GM12873 (cell line): ENCODE results near the gene IFNA1.

Source experiments
- TF ChIP-seq, protein P1 (sequence below): IDR thresholded peaks from 2 replicates; pipeline ENCODE4 v1.5.1; 2012; ENCODE audit warnings: low read depth, mild to moderate bottlenecking, moderate library complexity, low read length, control low read depth; ENCODE audit not compliant: insufficient read depth; ENCODE audit errors: missing control alignments

The IFNA1 gene

DNA sequence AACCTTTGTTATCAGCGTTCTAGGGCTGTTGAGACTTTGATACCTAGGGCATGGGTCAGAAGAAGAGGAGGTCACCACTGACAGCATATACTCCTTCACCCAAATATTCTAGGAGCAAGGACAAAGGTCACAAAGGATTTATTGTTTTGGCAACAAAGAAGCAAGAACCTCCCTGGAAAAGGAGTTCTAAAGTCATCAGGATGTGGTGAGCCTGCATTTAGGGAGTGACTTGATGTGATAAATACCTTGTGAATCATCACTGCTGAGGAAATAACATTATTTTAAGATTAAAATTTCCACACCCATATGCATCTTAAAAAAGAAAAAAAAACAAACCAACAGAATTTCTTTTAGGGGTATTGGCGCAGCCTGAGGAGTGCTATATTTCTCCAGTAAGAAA lies 13.9 kb downstream of the IFNA1 start:
- TF ChIP-seq, protein P1, sequence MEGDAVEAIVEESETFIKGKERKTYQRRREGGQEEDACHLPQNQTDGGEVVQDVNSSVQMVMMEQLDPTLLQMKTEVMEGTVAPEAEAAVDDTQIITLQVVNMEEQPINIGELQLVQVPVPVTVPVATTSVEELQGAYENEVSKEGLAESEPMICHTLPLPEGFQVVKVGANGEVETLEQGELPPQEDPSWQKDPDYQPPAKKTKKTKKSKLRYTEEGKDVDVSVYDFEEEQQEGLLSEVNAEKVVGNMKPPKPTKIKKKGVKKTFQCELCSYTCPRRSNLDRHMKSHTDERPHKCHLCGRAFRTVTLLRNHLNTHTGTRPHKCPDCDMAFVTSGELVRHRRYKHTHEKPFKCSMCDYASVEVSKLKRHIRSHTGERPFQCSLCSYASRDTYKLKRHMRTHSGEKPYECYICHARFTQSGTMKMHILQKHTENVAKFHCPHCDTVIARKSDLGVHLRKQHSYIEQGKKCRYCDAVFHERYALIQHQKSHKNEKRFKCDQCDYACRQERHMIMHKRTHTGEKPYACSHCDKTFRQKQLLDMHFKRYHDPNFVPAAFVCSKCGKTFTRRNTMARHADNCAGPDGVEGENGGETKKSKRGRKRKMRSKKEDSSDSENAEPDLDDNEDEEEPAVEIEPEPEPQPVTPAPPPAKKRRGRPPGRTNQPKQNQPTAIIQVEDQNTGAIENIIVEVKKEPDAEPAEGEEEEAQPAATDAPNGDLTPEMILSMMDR: no peak

DNA sequence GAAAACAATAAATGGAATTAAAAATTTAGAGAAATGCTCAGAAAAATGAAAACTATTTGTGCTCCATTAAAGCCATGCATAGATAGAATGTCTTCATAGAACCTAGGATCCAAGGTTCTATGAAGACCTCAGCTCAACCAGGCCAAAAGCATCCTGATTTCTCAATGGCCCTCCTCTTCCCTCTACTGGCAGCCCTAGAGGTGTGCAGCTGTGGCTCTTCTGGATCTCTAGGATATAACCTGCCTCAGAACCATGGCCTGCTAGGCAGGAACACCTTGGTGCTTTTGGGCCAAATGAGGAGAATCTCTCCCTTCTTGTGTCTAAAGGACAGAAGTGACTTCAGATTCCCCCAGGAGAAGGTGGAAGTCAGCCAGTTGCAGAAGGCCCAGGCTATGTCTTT lies 15.1 kb downstream of the IFNA1 start:
- TF ChIP-seq, protein P1: peak; percentile 87

DNA sequence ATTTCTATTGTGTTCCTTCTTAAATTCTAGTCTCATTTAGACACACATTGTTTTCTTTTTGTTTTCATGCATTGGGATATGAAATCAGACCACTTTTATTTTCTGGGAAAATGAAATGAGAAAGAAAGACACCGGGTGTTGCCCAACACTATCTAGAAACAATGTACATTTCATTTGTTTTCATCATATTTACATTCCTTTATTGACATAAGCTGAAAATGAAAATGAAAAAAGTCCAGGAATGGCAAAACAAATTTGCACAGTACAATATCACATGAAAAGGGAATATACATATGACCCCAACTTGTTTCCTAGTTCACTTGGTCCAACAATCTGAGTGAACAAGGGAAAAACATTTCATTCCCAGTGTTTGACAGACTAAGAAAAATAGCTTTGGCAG lies 21.1 kb downstream of the IFNA1 start:
- TF ChIP-seq, protein P1: no peak

DNA sequence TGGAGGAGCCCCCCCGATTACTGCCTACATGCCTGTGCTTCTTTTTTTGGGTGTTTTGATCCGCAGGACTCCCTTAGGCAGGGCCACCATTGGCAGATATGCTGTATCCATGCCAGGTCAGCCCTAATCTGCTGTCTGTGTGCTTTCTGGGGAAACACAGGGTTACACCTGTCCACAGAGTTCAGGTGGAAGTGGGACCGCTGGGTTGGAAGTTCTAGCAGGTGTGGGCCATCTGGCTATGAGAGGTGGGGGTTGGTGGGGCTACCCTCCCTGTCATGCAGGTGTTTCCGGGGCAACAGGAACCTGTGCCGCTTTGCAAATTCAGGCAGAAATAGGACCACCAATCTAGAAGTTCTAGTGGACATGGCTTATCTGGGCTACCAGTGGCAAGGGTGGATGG lies 24.9 kb downstream of the IFNA1 start:
- TF ChIP-seq, protein P1: no peak

DNA sequence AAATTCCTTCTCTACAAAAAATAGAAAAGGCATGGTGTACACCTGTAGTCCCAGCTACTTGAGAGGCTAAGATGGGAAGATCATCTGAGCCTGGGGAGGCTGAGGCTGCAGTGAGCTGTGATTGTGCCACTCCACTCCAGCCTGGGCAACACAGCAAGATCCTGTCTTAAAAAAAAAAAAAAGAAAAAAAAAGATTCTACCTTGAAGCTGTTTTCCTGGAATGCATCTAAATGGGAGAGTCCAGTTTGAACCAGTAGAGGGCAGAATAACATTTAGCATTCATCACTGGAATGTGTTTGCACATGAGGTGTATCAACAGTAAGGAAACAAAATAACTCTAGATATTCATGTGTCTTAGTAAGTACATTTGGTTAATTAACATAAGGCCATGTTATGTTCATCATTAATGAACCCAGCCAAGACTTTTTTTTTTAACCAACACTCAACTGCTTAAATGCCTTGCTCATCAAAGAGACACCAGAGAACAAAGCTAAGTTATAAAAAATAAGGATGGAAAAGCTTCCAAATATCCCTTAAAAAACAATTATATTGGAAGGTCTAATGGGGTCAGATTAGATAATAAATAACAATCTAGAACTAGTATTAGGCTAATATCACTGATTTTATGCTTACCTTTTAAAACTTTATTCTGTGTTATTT lies 25.8 kb downstream of the IFNA1 start:
- TF ChIP-seq, protein P1: peak; percentile 60

DNA sequence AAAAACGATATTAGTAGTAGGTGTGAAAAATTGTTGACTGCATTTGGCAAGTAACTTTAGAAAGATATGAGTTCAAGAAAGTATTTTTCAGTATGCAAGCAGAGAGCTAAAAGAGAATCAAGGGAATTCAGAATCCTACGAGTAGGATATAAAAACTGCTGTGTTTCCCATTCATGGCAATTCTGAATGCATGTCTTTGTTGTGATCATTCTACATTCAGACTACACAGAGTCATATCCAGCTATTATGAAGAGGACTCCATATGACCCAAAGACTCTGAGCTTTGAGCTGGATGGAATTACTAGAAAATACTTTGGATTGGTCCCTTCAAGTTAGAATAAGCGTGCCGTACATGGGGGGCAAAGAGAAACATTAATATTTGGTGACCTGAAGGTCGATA lies 29.9 kb downstream of the IFNA1 start:
- TF ChIP-seq, protein P1: no peak

DNA sequence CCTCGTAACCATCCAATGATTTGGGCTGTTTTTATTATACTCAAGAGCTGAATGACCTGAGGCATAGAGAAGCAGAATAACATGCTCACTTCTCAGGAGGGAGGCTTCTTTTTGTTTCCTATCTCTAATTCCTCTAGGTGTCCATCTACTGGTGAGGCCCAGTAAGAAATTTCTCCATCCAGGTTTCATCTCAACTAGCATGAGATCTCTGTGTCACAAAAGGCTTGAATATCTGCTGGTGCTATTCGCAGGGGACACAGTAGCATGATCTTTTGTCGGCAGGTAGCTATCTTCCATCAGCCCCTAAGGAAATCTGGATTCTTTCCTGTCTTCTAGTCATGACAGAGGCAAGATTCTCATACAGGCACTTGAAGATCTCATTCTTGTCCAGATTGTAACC lies 33.0 kb downstream of the IFNA1 start:
- TF ChIP-seq, protein P1: no peak
